Osteocyte (in vitro differentiated cells): ENCODE results near the gene KLK5. TPM values are rescaled to one million over a fixed set of nuclear protein-coding genes. Genes with fewer than 3 reads are reported as not detected.

Experiments
- DNase-seq: peaks from one replicate; pipeline ENCODE4 v3.0.0; 2021; ENCODE audit warnings: mixed read lengths; ENCODE audit not compliant: unreplicated experiment; ENCODE audit errors: extremely low spot score
- H3K27ac Mint-ChIP-seq: one replicate; pipeline ENCODE4 v1.8.0; 2021; ENCODE audit warnings: mild to moderate bottlenecking, mixed read lengths; ENCODE audit not compliant: unreplicated experiment
- H3K27me3 Mint-ChIP-seq: one replicate; pipeline ENCODE4 v1.8.0; 2021; ENCODE audit warnings: mixed read lengths; ENCODE audit not compliant: unreplicated experiment
- H3K36me3 Mint-ChIP-seq: one replicate; pipeline ENCODE4 v1.8.0; 2021; ENCODE audit warnings: mixed read lengths; ENCODE audit not compliant: unreplicated experiment
- H3K4me1 Mint-ChIP-seq: one replicate; pipeline ENCODE4 v1.8.0; 2021; ENCODE audit warnings: mixed read lengths; ENCODE audit not compliant: unreplicated experiment
- H3K4me3 Mint-ChIP-seq: one replicate; pipeline ENCODE4 v1.8.0; 2021; ENCODE audit warnings: mild to moderate bottlenecking, moderate library complexity, mixed read lengths; ENCODE audit not compliant: unreplicated experiment
- H3K9me3 Mint-ChIP-seq: one replicate; pipeline ENCODE4 v1.8.0; 2021; ENCODE audit warnings: mixed read lengths; ENCODE audit not compliant: unreplicated experiment
- total RNA-seq: library from RNA; stranded (reverse); gene quantifications from 2 replicates; pipeline ENCODE4 v1.2.1, GENCODE V29; 2021
- TF ChIP-seq, protein P1 (sequence below): fragments of 200-600 bp; sonication (generic); IDR thresholded peaks from 2 replicates; pipeline ENCODE4 v1.5.0; 2021; ENCODE audit warnings: antibody characterized with exemption, mild to moderate bottlenecking, moderate library complexity

The KLK5 gene
- total RNA-seq, 1 donor from 2014 or later: not detected

- no peak overlapping the region for H3K27ac Mint-ChIP-seq
- H3K9me3 Mint-ChIP-seq: no peaks in the 10 kb centered on the region
- TF ChIP-seq, protein P1, sequence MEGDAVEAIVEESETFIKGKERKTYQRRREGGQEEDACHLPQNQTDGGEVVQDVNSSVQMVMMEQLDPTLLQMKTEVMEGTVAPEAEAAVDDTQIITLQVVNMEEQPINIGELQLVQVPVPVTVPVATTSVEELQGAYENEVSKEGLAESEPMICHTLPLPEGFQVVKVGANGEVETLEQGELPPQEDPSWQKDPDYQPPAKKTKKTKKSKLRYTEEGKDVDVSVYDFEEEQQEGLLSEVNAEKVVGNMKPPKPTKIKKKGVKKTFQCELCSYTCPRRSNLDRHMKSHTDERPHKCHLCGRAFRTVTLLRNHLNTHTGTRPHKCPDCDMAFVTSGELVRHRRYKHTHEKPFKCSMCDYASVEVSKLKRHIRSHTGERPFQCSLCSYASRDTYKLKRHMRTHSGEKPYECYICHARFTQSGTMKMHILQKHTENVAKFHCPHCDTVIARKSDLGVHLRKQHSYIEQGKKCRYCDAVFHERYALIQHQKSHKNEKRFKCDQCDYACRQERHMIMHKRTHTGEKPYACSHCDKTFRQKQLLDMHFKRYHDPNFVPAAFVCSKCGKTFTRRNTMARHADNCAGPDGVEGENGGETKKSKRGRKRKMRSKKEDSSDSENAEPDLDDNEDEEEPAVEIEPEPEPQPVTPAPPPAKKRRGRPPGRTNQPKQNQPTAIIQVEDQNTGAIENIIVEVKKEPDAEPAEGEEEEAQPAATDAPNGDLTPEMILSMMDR: no peak
- H3K27me3 Mint-ChIP-seq: no peaks in the 10 kb centered on the region
- H3K36me3 Mint-ChIP-seq: no peaks in the 10 kb centered on the region
- no peak overlapping the region for H3K4me3 Mint-ChIP-seq
- DNase-seq: no peak
- no peaks in the 10 kb centered on the region for H3K4me1 Mint-ChIP-seq
These were observed 58.1 kb downstream of the KLK5 start for GRCh38 chr19:50894478-50895356.

Other genes starting within 250 kb of the KLK5 start
- 0.29 and 0.40 TPM in 2 replicates for gene SHANK1, start 233.2 kb downstream of the KLK5 start, total RNA-seq
- 5.0 and 6.0 TPM in 2 replicates for gene CLEC11A, start 229.7 kb downstream of the KLK5 start, total RNA-seq
- not detected in 2 replicates for gene GPR32, start 182.6 kb downstream of the KLK5 start, total RNA-seq
- not detected in 2 replicates for gene ACP4, start 162.6 kb downstream of the KLK5 start, total RNA-seq
- not detected in 2 replicates for gene KLK1, start 129.3 kb downstream of the KLK5 start, total RNA-seq
- not detected in 2 replicates for gene KLK15, start 119.5 kb downstream of the KLK5 start, total RNA-seq
- not detected in 2 replicates for gene KLK3, start 98.1 kb downstream of the KLK5 start, total RNA-seq
- not detected in 2 replicates for gene KLK2, start 79.6 kb downstream of the KLK5 start, total RNA-seq
- not detected in 2 replicates for gene KLK4, start 41.6 kb downstream of the KLK5 start, total RNA-seq
- gene KLK6, start 16.6 kb upstream of the KLK5 start, total RNA-seq: not detected in 2 replicates
- gene KLK7, start 30.9 kb upstream of the KLK5 start, total RNA-seq: not detected in 2 replicates
- not detected in 2 replicates for gene KLK8, start 48.6 kb upstream of the KLK5 start, total RNA-seq
- not detected in 2 replicates for gene KLK10, start 66.7 kb upstream of the KLK5 start, total RNA-seq
- gene KLK11, start 73.6 kb upstream of the KLK5 start, total RNA-seq: not detected in 2 replicates
- gene KLK12, start 82.0 kb upstream of the KLK5 start, total RNA-seq: not detected in 2 replicates
- gene KLK13, start 112.1 kb upstream of the KLK5 start, total RNA-seq: not detected in 2 replicates
- not detected in 2 replicates for gene KLK14, start 129.8 kb upstream of the KLK5 start, total RNA-seq
- gene CTU1, start 155.4 kb upstream of the KLK5 start, total RNA-seq: 5.6 and 6.5 TPM in 2 replicates
- not detected in 2 replicates for gene SIGLEC9, start 171.9 kb upstream of the KLK5 start, total RNA-seq
- gene SIGLEC7, start 189.3 kb upstream of the KLK5 start, total RNA-seq: not detected in 2 replicates